ENCODE results near the gene WIPI1. TPM values are rescaled to one million over a fixed set of nuclear protein-coding genes. Genes with fewer than 3 reads are reported as not detected.
A peak's percentile ranks its signal among the peaks of the same experiment; 100 is the strongest.

The WIPI1 gene
- total RNA-seq, 1 donor from 2014 or later = 37.6 TPM

DNA sequence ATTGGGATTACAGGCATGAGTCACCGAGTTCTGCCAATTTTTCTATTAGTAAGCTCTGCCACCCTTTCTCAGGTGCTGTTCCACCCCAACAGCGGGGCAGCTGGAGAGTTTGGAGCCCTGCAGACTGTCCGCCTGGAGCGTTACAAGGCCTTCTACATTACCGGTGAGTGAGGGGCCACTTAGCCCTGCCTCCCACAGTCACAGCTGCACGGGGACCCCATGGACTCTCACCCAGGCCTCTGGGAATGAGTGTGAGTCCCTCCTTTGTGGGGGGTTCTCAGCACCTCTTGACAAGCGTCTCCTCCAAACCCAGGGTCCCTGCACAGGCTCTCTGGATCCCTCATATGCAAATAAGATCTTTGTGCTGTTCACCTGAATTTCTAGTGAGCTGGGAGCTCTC, 56.0 kb downstream of the WIPI1 start:
- H3K27me3 ChIP-seq (ENCODE audit: control insufficient read depth in 3 of 3, insufficient read depth in 3 of 3, low read length in 3 of 3) = no peaks in the 10 kb centered on the region
- peaks cover 7 to 16% (median 7%) of the 10 kb centered on the region in 3 donors for H3K4me1 ChIP-seq (ENCODE audit: control insufficient read depth in 3 of 3, insufficient read depth in 3 of 3, low read length in 3 of 3)
- H3K27ac ChIP-seq (ENCODE audit: low read depth, low read length) = no peak overlapping the region
- H3K4me3 ChIP-seq (ENCODE audit: low read length in 3 of 3) = no peak overlapping the region
- H3K36me3 ChIP-seq (ENCODE audit: control insufficient read depth in 3 of 3, insufficient read depth in 3 of 3, low read length in 3 of 3) = peaks cover 0 to 3% (median 2%) of the 10 kb centered on the region in 3 donors
- H3K9me3 ChIP-seq (ENCODE audit: control insufficient read depth in 3 of 3, low read length in 3 of 3) = no peaks in the 10 kb centered on the region
- no peak overlapping the region for H3K9ac ChIP-seq (ENCODE audit: low read depth in 1 of 3, low read length in 3 of 3)

DNA sequence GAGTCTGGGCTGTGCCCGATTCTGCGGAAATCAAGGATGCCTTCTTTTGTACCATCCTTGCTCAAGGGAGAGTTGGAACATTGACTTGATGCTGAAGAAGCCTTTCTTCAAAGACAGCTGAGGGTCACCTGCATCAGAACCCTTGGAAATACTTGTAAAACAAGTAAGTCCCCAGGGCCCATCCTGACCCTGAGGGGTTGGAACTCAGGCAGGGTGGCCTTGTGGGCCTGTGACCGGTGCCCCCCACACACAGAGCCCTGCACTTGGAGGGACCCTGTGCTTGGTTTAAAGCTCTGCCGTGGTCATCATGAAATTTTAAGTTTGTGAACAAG, 56.9 kb downstream of the WIPI1 start:
- Histone ChIP-seq H3K36me3 (ENCODE audit: control insufficient read depth in 3 of 3, insufficient read depth in 3 of 3, low read length in 3 of 3) (peaks cover 0 to 5% (median 2%) of the 10 kb centered on the region in 3 donors), H3K4me1 (ENCODE audit: control insufficient read depth in 3 of 3, insufficient read depth in 3 of 3, low read length in 3 of 3) (peaks cover 7 to 16% (median 7%) of the 10 kb centered on the region in 3 donors), H3K9me3 (ENCODE audit: control insufficient read depth in 3 of 3, low read length in 3 of 3) (no peaks in the 10 kb centered on the region), H3K27me3 (ENCODE audit: control insufficient read depth in 3 of 3, insufficient read depth in 3 of 3, low read length in 3 of 3) (no peaks in the 10 kb centered on the region), H3K27ac (ENCODE audit: low read depth, low read length) (peak overlapping the region; percentile 36), H3K9ac (ENCODE audit: low read depth in 1 of 3, low read length in 3 of 3) (no peak overlapping the region), H3K4me3 (ENCODE audit: low read length in 3 of 3) (no peak overlapping the region)

DNA sequence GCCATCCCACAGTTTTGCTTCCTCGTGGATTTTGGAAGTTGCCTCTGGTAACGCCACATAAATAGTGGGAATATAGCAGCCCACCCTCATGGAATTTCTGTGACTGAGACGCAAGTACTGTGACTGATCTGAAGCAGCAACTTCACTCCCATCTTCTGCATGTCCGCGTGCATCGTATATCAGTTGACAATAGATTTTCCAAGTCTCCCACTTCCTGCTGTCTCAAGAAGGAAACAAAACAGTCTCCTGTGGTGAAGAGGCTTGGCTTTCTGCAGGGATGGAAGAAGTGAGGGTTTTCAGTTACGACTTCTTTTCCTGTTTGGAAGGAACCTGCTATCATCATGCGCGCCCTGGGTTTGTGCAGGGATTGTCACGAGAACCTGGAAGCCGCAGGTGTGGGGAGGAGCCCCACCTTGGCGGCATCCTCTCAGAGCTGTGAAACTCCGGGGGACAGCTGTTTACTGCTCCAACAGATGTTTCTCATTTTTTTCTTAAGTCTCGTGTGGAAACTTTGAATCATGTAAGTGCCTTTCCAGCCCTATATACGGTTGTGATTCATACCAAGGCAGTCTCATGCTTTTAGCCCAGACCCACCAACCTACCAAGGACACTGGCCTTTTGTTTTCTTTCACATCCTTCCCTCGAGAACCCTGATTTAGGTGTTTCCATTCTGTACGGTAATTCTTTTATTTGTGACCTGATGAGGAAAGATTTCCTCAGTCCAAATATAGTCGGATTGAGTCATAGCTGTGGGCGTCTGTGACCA, 57.5 kb downstream of the WIPI1 start:
- Histone ChIP-seq H3K9me3 (ENCODE audit: control insufficient read depth in 3 of 3, low read length in 3 of 3) (peaks cover 0 to under 1% (median 0%) of the 10 kb centered on the region in 3 donors), H3K4me3 (ENCODE audit: low read length in 3 of 3) (no peak overlapping the region), H3K27ac (ENCODE audit: low read depth, low read length) (peak overlapping the region; percentile 36), H3K9ac (ENCODE audit: low read depth in 1 of 3, low read length in 3 of 3) (no peak overlapping the region), H3K4me1 (ENCODE audit: control insufficient read depth in 3 of 3, insufficient read depth in 3 of 3, low read length in 3 of 3) (peaks cover 7 to 16% (median 7%) of the 10 kb centered on the region in 3 donors), H3K36me3 (ENCODE audit: control insufficient read depth in 3 of 3, insufficient read depth in 3 of 3, low read length in 3 of 3) (peaks cover 0 to 5% (median 5%) of the 10 kb centered on the region in 3 donors), H3K27me3 (ENCODE audit: control insufficient read depth in 3 of 3, insufficient read depth in 3 of 3, low read length in 3 of 3) (no peaks in the 10 kb centered on the region)

DNA sequence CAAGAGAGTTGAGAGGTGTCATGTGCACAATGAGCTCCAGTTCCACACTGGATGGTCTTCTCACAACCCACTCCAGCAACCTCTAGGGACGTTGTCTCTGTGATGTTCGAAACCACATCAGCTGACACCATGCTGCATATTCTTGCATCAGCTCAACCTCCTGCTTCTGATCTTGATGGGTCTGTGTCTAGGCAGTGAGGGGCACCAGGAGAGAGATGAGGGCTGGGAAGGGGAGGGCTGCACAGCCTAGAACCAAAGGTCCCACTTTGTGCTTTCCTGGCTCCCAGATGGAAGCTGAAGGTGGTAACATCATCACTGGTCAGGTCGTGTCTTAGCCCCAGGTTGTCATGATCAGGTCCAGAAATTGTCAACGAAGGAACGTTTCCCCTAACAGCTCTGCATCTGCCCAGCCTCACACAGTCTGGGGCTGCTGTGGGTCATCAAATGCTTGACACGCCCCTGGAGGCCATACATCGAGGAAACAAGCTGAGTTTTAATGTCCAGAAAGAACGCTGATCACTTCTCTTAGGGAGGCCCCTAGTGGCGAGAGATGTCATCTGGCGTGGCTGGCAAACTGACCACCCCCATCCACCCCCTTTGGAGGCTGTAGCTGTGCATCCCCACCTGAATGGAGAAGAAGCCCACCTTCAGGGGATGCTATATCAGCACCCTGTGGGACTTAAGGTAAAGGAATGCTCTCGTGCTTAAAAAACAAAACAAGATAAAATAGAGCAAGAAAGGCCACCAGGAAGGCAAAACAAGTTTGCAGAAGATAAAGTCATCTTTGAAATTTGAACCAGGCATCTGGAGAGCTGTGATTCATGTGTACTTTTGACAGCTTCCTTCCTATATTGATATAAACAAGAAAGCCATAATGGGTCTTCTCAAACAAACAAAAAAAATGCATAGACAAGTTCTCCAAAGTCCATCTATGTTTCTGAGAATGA, 58.3 kb downstream of the WIPI1 start:
- H3K27ac ChIP-seq (ENCODE audit: low read depth, low read length) = no peak overlapping the region
- peak overlapping the region in 1 of 3 donors; percentile 8 for H3K9ac ChIP-seq (ENCODE audit: low read depth in 1 of 3, low read length in 3 of 3)
- peaks cover 0 to 5% (median 5%) of the 10 kb centered on the region in 3 donors for H3K36me3 ChIP-seq (ENCODE audit: control insufficient read depth in 3 of 3, insufficient read depth in 3 of 3, low read length in 3 of 3)
- H3K9me3 ChIP-seq (ENCODE audit: control insufficient read depth in 3 of 3, low read length in 3 of 3) = peaks cover 0 to 2% (median 0%) of the 10 kb centered on the region in 3 donors
- peaks cover 7 to 16% (median 7%) of the 10 kb centered on the region in 3 donors for H3K4me1 ChIP-seq (ENCODE audit: control insufficient read depth in 3 of 3, insufficient read depth in 3 of 3, low read length in 3 of 3)
- no peak overlapping the region for H3K4me3 ChIP-seq (ENCODE audit: low read length in 3 of 3)
- no peaks in the 10 kb centered on the region for H3K27me3 ChIP-seq (ENCODE audit: control insufficient read depth in 3 of 3, insufficient read depth in 3 of 3, low read length in 3 of 3)

DNA sequence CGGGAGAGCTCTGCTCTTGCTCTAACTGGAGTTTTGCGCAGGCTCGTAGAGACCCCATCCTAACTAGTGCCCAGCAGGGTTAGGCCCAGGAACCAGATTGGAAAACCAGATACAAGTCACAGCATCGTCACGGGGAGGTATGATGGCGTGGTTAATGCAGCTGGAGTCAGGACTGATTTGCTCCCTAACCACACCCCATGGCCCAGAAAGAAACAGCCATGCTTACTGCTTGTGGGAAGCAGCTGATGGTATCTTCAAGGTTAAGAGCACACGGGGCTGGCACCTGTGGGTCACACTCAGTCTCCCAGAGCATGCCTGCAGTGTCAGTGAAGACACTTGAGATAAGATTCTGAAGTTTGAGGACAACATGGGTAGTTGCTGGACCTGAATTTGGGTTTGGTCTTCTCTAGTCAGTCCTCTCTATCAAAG, 60.2 kb downstream of the WIPI1 start:
- no peak overlapping the region for H3K27ac ChIP-seq (ENCODE audit: low read depth, low read length)
- H3K9me3 ChIP-seq (ENCODE audit: control insufficient read depth in 3 of 3, low read length in 3 of 3) = peaks cover 0 to 2% (median 0%) of the 10 kb centered on the region in 3 donors
- H3K4me1 ChIP-seq (ENCODE audit: control insufficient read depth in 3 of 3, insufficient read depth in 3 of 3, low read length in 3 of 3) = peaks cover 4 to 16% (median 7%) of the 10 kb centered on the region in 3 donors
- H3K27me3 ChIP-seq (ENCODE audit: control insufficient read depth in 3 of 3, insufficient read depth in 3 of 3, low read length in 3 of 3) = no peaks in the 10 kb centered on the region
- H3K36me3 ChIP-seq (ENCODE audit: control insufficient read depth in 3 of 3, insufficient read depth in 3 of 3, low read length in 3 of 3) = peaks cover 0 to 5% (median 5%) of the 10 kb centered on the region in 3 donors
- no peak overlapping the region for H3K9ac ChIP-seq (ENCODE audit: low read depth in 1 of 3, low read length in 3 of 3)
- no peak overlapping the region for H3K4me3 ChIP-seq (ENCODE audit: low read length in 3 of 3)

DNA sequence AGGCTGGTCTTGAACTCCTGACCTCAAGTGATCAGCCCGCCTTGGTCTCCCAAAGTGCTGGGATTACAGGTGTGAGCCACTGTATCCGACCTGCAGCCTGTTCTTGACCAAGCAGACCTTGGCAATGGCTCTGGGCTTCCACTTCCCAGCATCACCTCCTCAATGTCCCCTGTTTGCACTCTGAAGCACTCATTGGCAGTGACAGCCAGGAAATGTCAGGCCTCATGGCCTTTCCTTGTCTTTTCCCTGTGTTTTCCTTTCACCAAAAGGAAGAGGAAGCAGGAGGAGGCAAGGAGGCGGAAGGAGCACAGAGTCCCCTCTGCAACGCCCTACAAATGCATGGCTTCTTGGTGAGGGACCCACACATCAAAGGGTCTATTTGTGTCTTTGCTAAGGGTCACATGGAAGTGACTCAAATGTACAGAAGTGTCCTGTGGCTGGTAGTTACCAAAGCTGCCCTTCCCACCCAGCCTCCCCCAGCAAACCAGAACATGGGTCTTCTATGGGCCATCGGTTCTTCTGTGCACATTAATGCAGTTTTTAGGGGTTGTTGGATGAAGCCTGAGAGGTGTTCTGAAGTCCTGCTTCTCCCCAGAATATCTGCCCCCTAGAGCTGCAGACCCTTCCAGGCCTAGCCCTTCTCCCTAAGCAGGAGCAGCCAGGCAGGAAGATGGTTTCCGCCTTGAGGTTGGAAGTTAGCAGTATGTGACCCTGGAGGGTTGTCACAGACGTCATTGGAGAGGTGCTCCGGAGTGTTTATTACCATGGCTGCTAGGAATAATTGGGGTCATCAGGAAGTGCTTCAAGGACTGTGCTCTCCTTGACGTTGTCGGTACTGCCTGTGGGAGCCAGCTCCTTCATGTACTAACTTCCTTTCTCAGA, 60.8 kb downstream of the WIPI1 start:
- no peaks in the 10 kb centered on the region for H3K27me3 ChIP-seq (ENCODE audit: control insufficient read depth in 3 of 3, insufficient read depth in 3 of 3, low read length in 3 of 3)
- peaks cover 0 to 2% (median 0%) of the 10 kb centered on the region in 3 donors for H3K9me3 ChIP-seq (ENCODE audit: control insufficient read depth in 3 of 3, low read length in 3 of 3)
- H3K4me3 ChIP-seq (ENCODE audit: low read length in 3 of 3) = no peak overlapping the region
- peak overlapping the region; percentile 44 for H3K27ac ChIP-seq (ENCODE audit: low read depth, low read length)
- peaks cover 0 to 5% (median 5%) of the 10 kb centered on the region in 3 donors for H3K36me3 ChIP-seq (ENCODE audit: control insufficient read depth in 3 of 3, insufficient read depth in 3 of 3, low read length in 3 of 3)
- H3K4me1 ChIP-seq (ENCODE audit: control insufficient read depth in 3 of 3, insufficient read depth in 3 of 3, low read length in 3 of 3) = peaks cover 4 to 19% (median 11%) of the 10 kb centered on the region in 3 donors
- no peak overlapping the region for H3K9ac ChIP-seq (ENCODE audit: low read depth in 1 of 3, low read length in 3 of 3)

DNA sequence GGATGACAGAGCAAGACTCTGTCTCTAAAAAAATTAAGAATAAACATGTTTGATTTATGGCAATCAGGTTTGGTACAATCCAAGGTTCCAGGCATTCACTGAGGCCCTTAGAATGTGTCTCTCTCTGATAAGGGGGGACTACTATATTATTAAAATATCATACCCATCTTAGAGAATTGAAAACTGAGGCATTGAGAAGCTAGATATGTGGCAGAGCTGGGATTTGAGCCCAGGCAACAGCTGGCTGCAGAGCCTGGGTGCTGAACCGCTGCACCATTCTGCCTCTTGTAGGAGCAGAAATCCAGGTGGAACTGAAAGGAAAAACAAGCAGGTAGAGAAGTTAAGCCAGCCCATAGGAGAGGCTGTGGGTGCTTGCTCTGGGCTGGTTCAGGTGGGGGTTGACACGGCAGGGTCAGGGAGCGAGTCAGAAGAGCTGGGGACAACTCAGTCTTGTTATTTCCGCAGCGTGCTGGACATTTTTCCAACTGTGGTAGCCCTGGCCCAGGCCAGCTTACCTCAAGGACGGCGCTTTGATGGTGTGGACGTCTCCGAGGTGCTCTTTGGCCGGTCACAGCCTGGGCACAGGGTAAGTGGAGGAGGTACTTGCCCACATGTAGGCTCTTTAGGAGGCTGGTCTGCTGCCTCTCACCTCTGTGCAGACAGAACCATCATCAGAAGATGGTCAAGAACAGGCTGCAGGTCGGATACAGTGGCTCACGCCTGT, 62.5 kb downstream of the WIPI1 start:
- Histone ChIP-seq H3K4me1 (ENCODE audit: control insufficient read depth in 3 of 3, insufficient read depth in 3 of 3, low read length in 3 of 3) (peaks cover 4 to 16% (median 15%) of the 10 kb centered on the region in 3 donors), H3K36me3 (ENCODE audit: control insufficient read depth in 3 of 3, insufficient read depth in 3 of 3, low read length in 3 of 3) (peaks cover 0 to 5% (median 5%) of the 10 kb centered on the region in 3 donors), H3K27me3 (ENCODE audit: control insufficient read depth in 3 of 3, insufficient read depth in 3 of 3, low read length in 3 of 3) (no peaks in the 10 kb centered on the region), H3K9me3 (ENCODE audit: control insufficient read depth in 3 of 3, low read length in 3 of 3) (peaks cover 0 to 2% (median 0%) of the 10 kb centered on the region in 3 donors), H3K4me3 (ENCODE audit: low read length in 3 of 3) (no peak overlapping the region), H3K27ac (ENCODE audit: low read depth, low read length) (no peak overlapping the region), H3K9ac (ENCODE audit: low read depth in 1 of 3, low read length in 3 of 3) (no peak overlapping the region)

DNA sequence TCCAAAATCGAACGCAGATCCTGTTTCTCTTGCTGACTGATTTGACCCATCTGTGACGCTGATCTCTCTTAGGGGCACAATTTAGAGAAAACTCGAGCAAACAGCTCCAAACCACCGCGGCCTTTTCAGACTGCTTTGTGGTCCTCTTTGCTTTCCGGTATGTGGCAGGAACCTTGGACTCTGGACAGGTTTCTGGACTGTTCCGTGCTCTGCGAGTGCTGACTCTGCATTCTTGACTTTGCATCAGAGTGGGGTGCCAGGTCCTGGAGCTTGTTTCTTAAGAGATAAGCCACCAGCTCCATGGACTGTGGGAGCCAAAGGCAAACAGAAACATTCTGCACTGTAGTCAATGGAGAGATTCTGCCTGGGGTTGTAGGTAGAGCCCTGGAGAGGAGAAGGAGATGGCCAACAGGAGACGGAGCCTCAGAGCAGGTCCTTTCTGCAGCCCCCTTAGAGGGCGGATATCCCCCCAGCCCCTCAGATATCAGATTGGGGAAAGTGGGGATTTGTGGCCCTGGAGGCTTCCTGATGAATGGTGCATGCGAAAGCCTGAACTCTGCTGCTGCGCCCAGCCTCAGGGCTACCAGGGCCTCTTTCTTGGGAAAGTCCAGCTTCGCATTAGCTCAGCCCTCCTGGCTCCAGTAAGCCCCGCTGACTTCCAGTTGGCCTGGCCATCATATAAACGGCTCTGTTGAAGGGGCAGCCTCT, 65.6 kb downstream of the WIPI1 start:
- peak overlapping the region; percentile 12 for H3K27ac ChIP-seq (ENCODE audit: low read depth, low read length)
- H3K27me3 ChIP-seq (ENCODE audit: control insufficient read depth in 3 of 3, insufficient read depth in 3 of 3, low read length in 3 of 3) = no peaks in the 10 kb centered on the region
- peaks cover 0 to 2% (median 0%) of the 10 kb centered on the region in 3 donors for H3K9me3 ChIP-seq (ENCODE audit: control insufficient read depth in 3 of 3, low read length in 3 of 3)
- no peak overlapping the region for H3K9ac ChIP-seq (ENCODE audit: low read depth in 1 of 3, low read length in 3 of 3)
- H3K4me1 ChIP-seq (ENCODE audit: control insufficient read depth in 3 of 3, insufficient read depth in 3 of 3, low read length in 3 of 3) = peaks cover 1 to 18% (median 12%) of the 10 kb centered on the region in 3 donors
- peaks cover 0 to 5% (median 3%) of the 10 kb centered on the region in 3 donors for H3K36me3 ChIP-seq (ENCODE audit: control insufficient read depth in 3 of 3, insufficient read depth in 3 of 3, low read length in 3 of 3)
- H3K4me3 ChIP-seq (ENCODE audit: low read length in 3 of 3) = no peak overlapping the region
